IgD-negative memory B cell (primary cell): ENCODE data around the gene NANOS3. TPM values are rescaled to one million over a fixed set of nuclear protein-coding genes. Genes with fewer than 3 reads are reported as not detected.

Experiments
- H3K27ac Mint-ChIP-seq, 3 donors: one replicate each; pipeline ENCODE4 v1.8.0; 2020 to 2022; ENCODE audit warnings: mild to moderate bottlenecking in 3 of 3, mixed read lengths in 3 of 3, moderate library complexity in 1 of 3
- H3K27me3 Mint-ChIP-seq: one replicate; pipeline ENCODE4 v1.8.0; 2021; ENCODE audit warnings: mixed read lengths
- H3K36me3 Mint-ChIP-seq: one replicate; pipeline ENCODE4 v1.8.0; 2020; ENCODE audit warnings: mild to moderate bottlenecking, mixed read lengths
- H3K4me1 Mint-ChIP-seq, 3 donors: one replicate each; pipeline ENCODE4 v1.8.0; 2020 to 2022; ENCODE audit warnings: mixed read lengths in 3 of 3, mild to moderate bottlenecking in 1 of 3
- H3K4me3 Mint-ChIP-seq, 4 donors: one replicate each; pipeline ENCODE4 v1.8.0; 2020 to 2022; ENCODE audit warnings: mild to moderate bottlenecking in 4 of 4, mixed read lengths in 4 of 4, moderate library complexity in 3 of 4
- H3K9me3 Mint-ChIP-seq, 3 donors: one replicate each; pipeline ENCODE4 v1.8.0; 2020 to 2021; ENCODE audit warnings: mixed read lengths in 3 of 3, mild to moderate bottlenecking in 1 of 3
- polyA plus RNA-seq: library from polyadenylated mRNA; unstranded; fragments of 300-500 nt; fragmentation: Illumina TruSeq; gene quantifications from one replicate; pipeline ENCODE4 v1.2.3, GENCODE V29; 2021

The NANOS3 gene
- polyA plus RNA-seq, 1 donor from 2014 or later, result not detected

- peak overlapping the region in 1 of 3 donors; percentile 80 for H3K27ac Mint-ChIP-seq
- H3K9me3 Mint-ChIP-seq, result no peaks in the 10 kb centered on the region
- H3K27me3 Mint-ChIP-seq, result peaks cover 3% of the 10 kb centered on the region
- peaks cover 13 to 18% (median 14%) of the 10 kb centered on the region in 3 donors for H3K4me1 Mint-ChIP-seq
- peak overlapping the region in 3 of 4 donors; percentile 12 to 82 (median 63) for H3K4me3 Mint-ChIP-seq
- H3K36me3 Mint-ChIP-seq, result no peaks in the 10 kb centered on the region
Observed at GRCh38 chr19:13882419-13882795, 5.5 kb downstream of the NANOS3 start.

- Mint-ChIP-seq H3K27me3 (peaks cover 3% of the 10 kb centered on the region), H3K27ac (no peak overlapping the region), H3K4me1 (peaks cover 13 to 18% (median 14%) of the 10 kb centered on the region in 3 donors), H3K9me3 (no peaks in the 10 kb centered on the region), H3K4me3 (no peak overlapping the region), H3K36me3 (no peaks in the 10 kb centered on the region)
Observed at GRCh38 chr19:13882836-13883235, 5.9 kb downstream of the NANOS3 start.

GRCh38 chr19:13883516-13884064 is 6.7 kb downstream of the NANOS3 start:
- H3K27me3 Mint-ChIP-seq, result peaks cover 3% of the 10 kb centered on the region
- H3K4me1 Mint-ChIP-seq, result peaks cover 13 to 18% (median 14%) of the 10 kb centered on the region in 3 donors
- no peaks in the 10 kb centered on the region for H3K9me3 Mint-ChIP-seq
- H3K4me3 Mint-ChIP-seq, result no peak overlapping the region
- peak overlapping the region in 1 of 3 donors; percentile 64 for H3K27ac Mint-ChIP-seq
- H3K36me3 Mint-ChIP-seq, result no peaks in the 10 kb centered on the region

- Mint-ChIP-seq H3K36me3 (no peaks in the 10 kb centered on the region), H3K27ac (no peak overlapping the region), H3K4me1 (peaks cover 12 to 18% (median 13%) of the 10 kb centered on the region in 3 donors), H3K9me3 (no peaks in the 10 kb centered on the region), H3K4me3 (no peak overlapping the region), H3K27me3 (peaks cover 3% of the 10 kb centered on the region)
Observed at GRCh38 chr19:13884726-13885591, 8.0 kb downstream of the NANOS3 start.

- H3K4me1 Mint-ChIP-seq, result peaks cover 8 to 14% (median 10%) of the 10 kb centered on the region in 3 donors
- peaks cover 3% of the 10 kb centered on the region for H3K27me3 Mint-ChIP-seq
- peak overlapping the region in 1 of 4 donors; percentile 60 for H3K4me3 Mint-ChIP-seq
- no peaks in the 10 kb centered on the region for H3K9me3 Mint-ChIP-seq
- H3K27ac Mint-ChIP-seq, result no peak overlapping the region
- H3K36me3 Mint-ChIP-seq, result no peaks in the 10 kb centered on the region
Observed at GRCh38 chr19:13885826-13886365, 9.0 kb downstream of the NANOS3 start.

GRCh38 chr19:13887018-13887436 is 10.1 kb downstream of the NANOS3 start:
- Mint-ChIP-seq H3K4me3 (no peak overlapping the region), H3K4me1 (peaks cover 3 to 5% (median 4%) of the 10 kb centered on the region in 3 donors), H3K36me3 (no peaks in the 10 kb centered on the region), H3K9me3 (no peaks in the 10 kb centered on the region), H3K27me3 (peaks cover 3% of the 10 kb centered on the region), H3K27ac (no peak overlapping the region)

GRCh38 chr19:13887517-13887916 is 10.6 kb downstream of the NANOS3 start:
- Mint-ChIP-seq H3K36me3 (no peaks in the 10 kb centered on the region), H3K9me3 (no peaks in the 10 kb centered on the region), H3K27me3 (peaks cover 3% of the 10 kb centered on the region), H3K4me1 (peaks cover 0 to 1% (median 0%) of the 10 kb centered on the region in 3 donors), H3K4me3 (peak overlapping the region in 1 of 4 donors; percentile 13), H3K27ac (no peak overlapping the region)

- Mint-ChIP-seq H3K27me3 (peaks cover 3% of the 10 kb centered on the region), H3K9me3 (no peaks in the 10 kb centered on the region), H3K36me3 (no peaks in the 10 kb centered on the region), H3K27ac (no peak overlapping the region), H3K4me1 (no peaks in the 10 kb centered on the region), H3K4me3 (no peak overlapping the region)
Observed at GRCh38 chr19:13888281-13888680, 11.3 kb downstream of the NANOS3 start.

GRCh38 chr19:13890136-13890535 is 13.2 kb downstream of the NANOS3 start:
- no peak overlapping the region for H3K27ac Mint-ChIP-seq

GRCh38 chr19:13892870-13893269 is 15.9 kb downstream of the NANOS3 start:
- no peaks in the 10 kb centered on the region for H3K4me1 Mint-ChIP-seq
- H3K4me3 Mint-ChIP-seq, result no peak overlapping the region
- peak overlapping the region in 1 of 3 donors; percentile 19 for H3K27ac Mint-ChIP-seq
- H3K9me3 Mint-ChIP-seq, result no peaks in the 10 kb centered on the region
- H3K27me3 Mint-ChIP-seq, result no peaks in the 10 kb centered on the region
- H3K36me3 Mint-ChIP-seq, result no peaks in the 10 kb centered on the region

More at GRCh38 chr19:13890136-13890535, 13.2 kb downstream of the NANOS3 start:
- Mint-ChIP-seq H3K36me3 (no peaks in the 10 kb centered on the region), H3K4me3 (no peak overlapping the region), H3K4me1 (no peaks in the 10 kb centered on the region), H3K9me3 (no peaks in the 10 kb centered on the region), H3K27me3 (no peaks in the 10 kb centered on the region)

- Mint-ChIP-seq H3K4me3 (peak overlapping the region in 1 of 4 donors; percentile 7), H3K27me3 (no peaks in the 10 kb centered on the region), H3K9me3 (no peaks in the 10 kb centered on the region), H3K36me3 (no peaks in the 10 kb centered on the region), H3K27ac (no peak overlapping the region), H3K4me1 (no peaks in the 10 kb centered on the region)
Observed at GRCh38 chr19:13894552-13894951, 17.6 kb downstream of the NANOS3 start.

GRCh38 chr19:13896227-13896626 is 19.3 kb downstream of the NANOS3 start:
- Mint-ChIP-seq H3K36me3 (no peaks in the 10 kb centered on the region), H3K4me1 (no peaks in the 10 kb centered on the region), H3K27me3 (no peaks in the 10 kb centered on the region), H3K9me3 (no peaks in the 10 kb centered on the region), H3K4me3 (no peak overlapping the region), H3K27ac (no peak overlapping the region)

- H3K27ac Mint-ChIP-seq, result no peak overlapping the region
- no peak overlapping the region for H3K4me3 Mint-ChIP-seq
- H3K9me3 Mint-ChIP-seq, result no peaks in the 10 kb centered on the region
Observed at GRCh38 chr19:13899393-13899792, 22.5 kb downstream of the NANOS3 start.

GRCh38 chr19:13899912-13900584 is 23.1 kb downstream of the NANOS3 start:
- H3K27me3 Mint-ChIP-seq, result no peaks in the 10 kb centered on the region
- no peaks in the 10 kb centered on the region for H3K36me3 Mint-ChIP-seq
- H3K27ac Mint-ChIP-seq, result no peak overlapping the region
- no peaks in the 10 kb centered on the region for H3K9me3 Mint-ChIP-seq
- no peaks in the 10 kb centered on the region for H3K4me1 Mint-ChIP-seq
- H3K4me3 Mint-ChIP-seq, result no peak overlapping the region

More at GRCh38 chr19:13899393-13899792, 22.5 kb downstream of the NANOS3 start:
- Mint-ChIP-seq H3K36me3 (no peaks in the 10 kb centered on the region), H3K27me3 (no peaks in the 10 kb centered on the region), H3K4me1 (no peaks in the 10 kb centered on the region)
